Mesendoderm (in vitro differentiated cells): ENCODE measurements around the gene RAB3D.
"Not testable (repeated sequence)": the region's sequence is repeated elsewhere in the genome, so short reads cannot be mapped to it uniquely, and the experiment has no call there.

Source experiments
- DNase-seq: peaks from one replicate; pipeline ENCODE4 v3.0.0; 2013
- H2AK5ac ChIP-seq: 2 replicates; pipeline ENCODE4 v1.6.1; 2013; ENCODE audit warnings: low read length, inconsistent platforms
- H2BK120ac ChIP-seq: 2 replicates; pipeline ENCODE4 v1.6.1; 2013; ENCODE audit warnings: low read depth, mild to moderate bottlenecking, low read length, moderate library complexity, mixed read lengths
- H2BK15ac ChIP-seq: replicated peaks from 2 replicates; pipeline ENCODE4 v1.6.1; 2013; ENCODE audit warnings: low read depth, mild to moderate bottlenecking, moderate library complexity
- H2BK5ac ChIP-seq: 2 replicates; pipeline ENCODE4 v1.6.1; 2013; ENCODE audit warnings: low read length, inconsistent platforms
- H3K18ac ChIP-seq: 2 replicates; pipeline ENCODE4 v1.6.1; 2013; ENCODE audit warnings: mild to moderate bottlenecking, low read length, mixed read lengths
- H3K23ac ChIP-seq: one replicate; pipeline ENCODE4 v1.6.1; 2013; ENCODE audit warnings: low read length
- H3K27ac ChIP-seq: 2 replicates; pipeline ENCODE4 v1.5.1; 2013; ENCODE audit warnings: low read depth, mild to moderate bottlenecking, inconsistent platforms, low read length, moderate library complexity
- H3K27me3 ChIP-seq: 2 replicates; pipeline ENCODE4 v1.6.1; 2013; ENCODE audit warnings: low read length, control low read depth, mild to moderate bottlenecking, inconsistent platforms; ENCODE audit not compliant: insufficient read depth, poor library complexity
- H3K36me3 ChIP-seq: 2 replicates; pipeline ENCODE4 v1.6.1; 2013; ENCODE audit warnings: low read length, inconsistent platforms; ENCODE audit not compliant: control insufficient read depth, insufficient read depth
- H3K4ac ChIP-seq: one replicate; pipeline ENCODE4 v1.6.1; 2013; ENCODE audit warnings: low read depth, mild to moderate bottlenecking, low read length, moderate library complexity
- H3K4me1 ChIP-seq: 2 replicates; pipeline ENCODE4 v1.6.1; 2013; ENCODE audit warnings: low read depth, low read length, inconsistent platforms; ENCODE audit not compliant: control insufficient read depth
- H3K4me2 ChIP-seq: 2 replicates; pipeline ENCODE4 v1.6.1; 2013; ENCODE audit warnings: low read length
- H3K4me3 ChIP-seq: 2 replicates; pipeline ENCODE4 v1.5.1; 2013; ENCODE audit warnings: mild to moderate bottlenecking, low read length
- H3K56ac ChIP-seq: one replicate; pipeline ENCODE4 v1.6.1; 2013; ENCODE audit warnings: low read length
- H3K79me1 ChIP-seq: 2 replicates; pipeline ENCODE4 v1.6.1; 2013; ENCODE audit warnings: low read length, inconsistent platforms
- H3K79me2 ChIP-seq: 2 replicates; pipeline ENCODE4 v1.6.1; 2013; ENCODE audit warnings: mild to moderate bottlenecking, low read length; ENCODE audit not compliant: control insufficient read depth, insufficient read depth
- H3K9ac ChIP-seq: 2 replicates; pipeline ENCODE4 v1.6.1; 2013; ENCODE audit warnings: low read length, inconsistent platforms
- H4K5ac ChIP-seq: one replicate; pipeline ENCODE4 v1.6.1; 2013; ENCODE audit warnings: low read length
- H4K8ac ChIP-seq: one replicate; pipeline ENCODE4 v1.6.1; 2013; ENCODE audit warnings: low read depth, mild to moderate bottlenecking, control low read depth, low read length, moderate library complexity
- WGBS: extraction: QIAGEN DNeasy Blood & Tissue Kit; methylation state at CpG from one replicate; pipeline ENCODE4 v1.1.7; 2013; ENCODE audit warnings: low lambda C conversion rate, missing lambda C conversion rate; ENCODE audit not compliant: insufficient coverage; ENCODE audit errors: extremely low coverage; 5-methylcytosine and 5-hydroxymethylcytosine counted together

The RAB3D gene

GRCh38 chr19:11345122-11345803 lies 5.8 kb upstream of the RAB3D start:
- H3K79me1 ChIP-seq = peaks cover 2% of the 10 kb centered on the region
- no peak overlapping the region for H3K27ac ChIP-seq
- H3K4me2 ChIP-seq = peak overlapping the region; percentile 74
- DNase-seq = no peak
- H3K27me3 ChIP-seq = no peaks in the 10 kb centered on the region
- no peaks in the 10 kb centered on the region for H3K79me2 ChIP-seq
- H3K4me3 ChIP-seq = no peak overlapping the region
- no peak overlapping the region for H4K5ac ChIP-seq
- H3K23ac ChIP-seq = no peak overlapping the region
- no peak overlapping the region for H3K18ac ChIP-seq
- H3K36me3 ChIP-seq = no peaks in the 10 kb centered on the region
- H2AK5ac ChIP-seq = no peak overlapping the region
- H4K8ac ChIP-seq = no peak overlapping the region
- H3K4ac ChIP-seq = no peak overlapping the region
- peaks cover 6% of the 10 kb centered on the region for H3K4me1 ChIP-seq
- H2BK5ac ChIP-seq = no peak overlapping the region
- H2BK15ac ChIP-seq = no peak overlapping the region
- H3K56ac ChIP-seq = peak overlapping the region; percentile 91
- H2BK120ac ChIP-seq = no peak overlapping the region
- no CpG with 5 or more reads among the region's 15 CpGs for WGBS
- H3K9ac ChIP-seq = peak overlapping the region; percentile 85

- no peak overlapping the region for H2AK5ac ChIP-seq
- H4K8ac ChIP-seq = no peak overlapping the region
- WGBS = no CpG with 5 or more reads among the region's 3 CpGs
- no peak overlapping the region for H2BK5ac ChIP-seq
- no peak overlapping the region for H4K5ac ChIP-seq
- H3K4me1 ChIP-seq = peaks cover 8% of the 10 kb centered on the region
- H2BK15ac ChIP-seq = no peak overlapping the region
- no peak overlapping the region for H3K4ac ChIP-seq
- H3K27ac ChIP-seq = no peak overlapping the region
- no peak overlapping the region for H3K4me2 ChIP-seq
- H3K18ac ChIP-seq = no peak overlapping the region
- no peak overlapping the region for H3K4me3 ChIP-seq
- DNase-seq = no peak
- H3K9ac ChIP-seq = no peak overlapping the region
- no peak overlapping the region for H3K56ac ChIP-seq
- no peaks in the 10 kb centered on the region for H3K36me3 ChIP-seq
- no peak overlapping the region for H2BK120ac ChIP-seq
- H3K27me3 ChIP-seq = no peaks in the 10 kb centered on the region
- no peaks in the 10 kb centered on the region for H3K79me2 ChIP-seq
- peaks cover 2% of the 10 kb centered on the region for H3K79me1 ChIP-seq
- H3K23ac ChIP-seq = no peak overlapping the region
These were observed 3.0 kb upstream of the RAB3D start for GRCh38 chr19:11342429-11342828.

- not testable (repeated sequence) for H2AK5ac ChIP-seq, H3K79me2 ChIP-seq, H3K18ac ChIP-seq, DNase-seq, H3K23ac ChIP-seq, H3K27ac ChIP-seq, H3K79me1 ChIP-seq, H2BK15ac ChIP-seq, H3K4ac ChIP-seq, H3K27me3 ChIP-seq, H3K9ac ChIP-seq, H3K36me3 ChIP-seq, H3K4me1 ChIP-seq, H2BK120ac ChIP-seq, H3K4me3 ChIP-seq, H4K8ac ChIP-seq, H4K5ac ChIP-seq, H2BK5ac ChIP-seq, H3K4me2 ChIP-seq
- WGBS = no CpG with 5 or more reads among the region's 8 CpGs
- peak overlapping the region; percentile 70 for H3K56ac ChIP-seq
These were observed 626 bp upstream of the RAB3D start for GRCh38 chr19:11340099-11340467.

GRCh38 chr19:11338569-11339253 lies 746 bp downstream of the RAB3D start:
- H3K4me3 ChIP-seq = peak overlapping the region; percentile 62
- H3K36me3 ChIP-seq = no peaks in the 10 kb centered on the region
- H3K4ac ChIP-seq = no peak overlapping the region
- H3K4me1 ChIP-seq = peaks cover 2% of the 10 kb centered on the region
- no peak overlapping the region for H2AK5ac ChIP-seq
- H2BK5ac ChIP-seq = no peak overlapping the region
- no peak overlapping the region for H2BK120ac ChIP-seq
- H4K8ac ChIP-seq = no peak overlapping the region
- H2BK15ac ChIP-seq = no peak overlapping the region
- peak overlapping the region; percentile 45 for H3K4me2 ChIP-seq
- DNase-seq = no peak
- H3K56ac ChIP-seq = peak overlapping the region; percentile 96
- H3K27ac ChIP-seq = no peak overlapping the region
- H3K23ac ChIP-seq = no peak overlapping the region
- no peaks in the 10 kb centered on the region for H3K79me2 ChIP-seq
- H3K9ac ChIP-seq = peak overlapping the region; percentile 85
- H3K79me1 ChIP-seq = no peaks in the 10 kb centered on the region
- WGBS = no CpG with 5 or more reads among the region's 21 CpGs
- no peak overlapping the region for H4K5ac ChIP-seq
- no peaks in the 10 kb centered on the region for H3K27me3 ChIP-seq
- peak overlapping the region; percentile 75 for H3K18ac ChIP-seq

- Histone ChIP-seq H3K4me2 (no peak overlapping the region), H3K23ac (no peak overlapping the region), H2BK5ac (no peak overlapping the region), H3K4me1 (peaks cover 2% of the 10 kb centered on the region), H2BK15ac (no peak overlapping the region), H4K5ac (no peak overlapping the region), H3K79me1 (no peaks in the 10 kb centered on the region), H3K56ac (no peak overlapping the region), H3K18ac (no peak overlapping the region), H2BK120ac (no peak overlapping the region), H3K4ac (no peak overlapping the region), H2AK5ac (no peak overlapping the region), H3K36me3 (no peaks in the 10 kb centered on the region), H3K9ac (no peak overlapping the region), H3K79me2 (no peaks in the 10 kb centered on the region), H4K8ac (no peak overlapping the region), H3K27ac (no peak overlapping the region), H3K27me3 (no peaks in the 10 kb centered on the region), H3K4me3 (no peak overlapping the region)
- DNase-seq = no peak
- no CpG with 5 or more reads among the region's 7 CpGs for WGBS
These were observed 1.3 kb downstream of the RAB3D start for GRCh38 chr19:11338121-11338520.
